ENCODE measurements around the gene UBE2G2.

UBE2G2 gene

DNA sequence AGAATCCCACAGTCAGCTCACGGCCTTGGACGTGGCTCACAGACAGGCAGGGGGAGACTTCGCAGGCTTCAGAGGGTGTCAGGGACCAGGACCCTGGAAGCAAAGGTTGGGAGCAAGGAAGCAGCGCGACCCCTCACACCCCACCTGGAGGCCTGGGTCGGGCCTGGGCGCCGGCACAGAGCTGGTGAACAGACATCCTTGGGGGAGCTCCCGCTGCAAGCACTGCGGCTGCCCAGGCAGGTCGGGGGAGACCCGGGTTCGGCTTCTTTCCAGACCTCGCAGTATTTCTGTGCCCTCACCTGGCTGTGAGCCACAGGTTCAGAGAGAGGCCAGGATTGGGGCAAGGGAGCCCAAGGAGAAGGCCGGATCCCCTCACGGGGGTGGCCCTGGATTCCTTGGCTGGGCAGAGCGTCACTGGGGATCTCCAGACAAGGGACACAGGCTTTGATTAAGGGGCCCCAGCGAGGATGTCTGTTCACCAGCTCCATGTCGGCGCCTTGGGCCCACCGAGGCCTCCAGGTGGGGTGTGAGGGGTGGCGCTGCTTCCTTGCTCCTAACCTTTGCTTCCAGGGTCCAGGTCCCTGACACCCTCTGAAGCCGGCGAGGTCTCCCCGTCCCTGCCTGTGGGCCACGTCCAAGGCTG lies 52.4 kb downstream of the UBE2G2 start:
- DNase-seq (ENCODE audit: low spot score) = no peak

DNA sequence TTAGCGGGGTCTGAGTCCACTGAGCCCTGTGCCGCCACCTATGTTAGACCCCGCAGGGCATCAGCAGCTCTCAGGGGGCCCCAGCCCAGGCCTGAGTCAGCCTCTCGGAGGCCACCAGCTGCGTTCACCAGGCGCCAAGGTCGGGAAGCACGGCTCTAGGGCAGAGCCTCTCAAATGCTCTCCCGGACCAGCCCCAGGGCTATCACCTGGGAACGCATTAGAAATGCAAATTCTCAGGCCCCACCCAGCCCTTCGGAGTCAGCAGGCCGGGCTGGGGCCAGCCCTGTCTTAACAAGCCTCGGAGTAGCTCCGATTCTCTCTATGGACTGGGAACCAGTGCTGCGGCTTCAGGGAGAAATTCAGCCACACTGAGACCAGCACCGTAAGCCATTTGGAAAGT lies 53.0 kb downstream of the UBE2G2 start:
- DNase-seq (ENCODE audit: low spot score) = no peak

DNA sequence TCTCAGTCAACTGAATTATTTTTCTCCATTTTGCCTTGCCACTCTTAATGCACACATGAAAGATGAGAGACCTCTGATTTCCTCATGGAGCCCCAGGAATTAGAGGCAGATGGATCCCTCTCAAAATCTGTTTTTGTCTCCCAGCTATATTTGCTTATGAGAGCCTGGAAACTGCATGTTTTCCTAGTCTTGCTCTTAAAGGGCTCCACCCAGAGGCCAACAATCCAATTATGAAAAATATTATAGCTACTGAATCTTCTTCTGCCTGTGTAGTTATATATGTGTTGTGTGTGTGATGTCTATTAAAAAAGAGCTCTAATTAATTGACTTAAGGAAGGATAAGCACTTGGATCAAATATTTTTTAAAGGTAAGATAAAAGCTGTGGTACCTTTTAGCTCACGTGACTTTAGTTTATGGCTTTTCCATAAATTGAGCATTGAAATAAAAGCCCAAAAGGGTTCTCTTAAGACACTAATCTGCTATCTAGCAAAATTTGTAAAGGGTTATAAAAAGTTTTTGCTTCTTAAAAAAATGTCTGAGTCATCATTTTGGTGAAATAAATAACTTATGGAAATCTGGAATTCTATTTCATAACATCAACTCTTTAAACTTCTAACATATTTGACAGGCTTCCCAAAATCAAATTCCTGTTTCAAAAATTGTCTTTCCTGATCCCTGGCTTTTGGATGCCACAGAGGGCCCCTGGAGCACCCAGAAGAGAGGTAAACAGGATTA lies 59.0 kb downstream of the UBE2G2 start:
- DNase-seq (ENCODE audit: low spot score) = no peak

DNA sequence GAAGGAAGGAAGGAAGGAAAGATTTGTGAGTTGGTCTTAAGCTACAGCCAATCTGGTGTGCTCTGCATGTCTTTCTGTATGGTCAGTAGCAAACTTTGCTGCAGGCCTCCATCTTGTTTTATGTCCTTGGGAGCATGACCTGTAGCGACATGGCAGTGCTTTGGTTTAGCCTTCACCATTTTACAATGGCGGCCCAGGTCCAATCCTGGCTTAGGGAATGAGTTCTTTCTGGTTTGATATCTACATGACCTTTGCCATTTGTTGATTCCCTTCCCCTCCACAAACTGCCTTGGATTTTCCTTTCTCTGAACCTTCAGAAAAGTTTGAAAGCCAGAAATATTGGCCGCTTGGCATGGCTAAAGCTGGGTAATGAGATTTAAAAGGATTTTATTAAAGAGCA lies 59.7 kb downstream of the UBE2G2 start:
- DNase-seq (ENCODE audit: low spot score) = no peak

DNA sequence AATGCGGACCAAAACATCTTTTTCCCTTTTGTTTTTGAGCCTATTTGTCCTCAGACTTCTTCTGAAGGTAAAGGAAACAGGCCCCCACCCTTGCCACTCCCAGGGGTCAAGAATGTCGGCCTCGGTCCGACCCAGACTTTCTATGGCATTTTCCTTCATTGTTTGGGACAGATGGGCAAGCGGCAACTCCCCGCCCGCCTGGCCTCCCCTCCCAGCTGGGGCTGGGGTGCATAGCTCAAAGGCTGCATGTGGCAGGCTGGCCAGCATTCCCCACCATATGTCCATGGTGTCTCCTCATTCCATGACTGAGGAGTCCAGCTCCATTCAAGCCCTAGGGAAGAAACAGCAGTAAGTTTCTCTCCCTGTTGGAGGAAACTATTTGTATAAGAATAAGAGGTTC lies 60.9 kb downstream of the UBE2G2 start:
- no peak for DNase-seq (ENCODE audit: low spot score)

DNA sequence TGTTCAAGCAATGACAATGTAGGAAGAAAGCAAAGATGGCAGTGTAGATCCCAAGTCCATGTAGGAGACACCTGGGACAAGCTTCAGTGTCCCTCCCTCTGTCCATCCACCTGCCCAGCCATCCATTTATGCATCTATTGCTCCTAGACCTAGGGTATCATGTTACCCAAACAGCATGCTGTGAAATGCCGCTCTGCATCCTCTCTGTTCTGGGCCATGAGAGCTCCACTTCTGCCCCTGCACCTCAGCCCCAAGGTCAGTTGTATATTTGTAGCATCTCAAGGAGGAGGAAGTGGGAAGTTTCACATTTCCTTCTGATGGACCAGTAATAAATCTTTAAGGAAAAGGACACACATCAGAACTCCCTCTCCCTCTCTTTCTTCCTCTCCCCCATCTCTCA lies 62.3 kb downstream of the UBE2G2 start:
- DNase-seq (ENCODE audit: low spot score) = no peak

DNA sequence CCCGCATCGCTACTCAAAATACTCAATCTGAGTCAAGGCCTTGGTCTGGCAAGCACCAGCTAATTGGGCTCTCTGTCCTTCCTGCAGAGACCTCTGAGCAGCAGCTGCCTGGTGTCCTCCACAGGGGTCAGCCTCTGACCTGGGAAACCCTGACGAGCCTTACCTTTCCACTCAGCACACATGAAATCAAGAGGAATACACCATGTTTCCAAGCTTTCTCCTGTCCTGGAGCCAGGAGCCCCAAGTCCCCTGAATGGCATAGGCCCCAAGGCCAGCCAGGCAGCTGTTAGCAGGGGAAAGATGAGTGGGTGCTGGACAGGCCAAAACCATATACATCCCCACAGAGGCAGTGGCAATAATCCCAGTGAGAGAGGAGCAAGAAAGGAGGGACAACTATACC lies 63.0 kb downstream of the UBE2G2 start:
- no peak for DNase-seq (ENCODE audit: low spot score)

DNA sequence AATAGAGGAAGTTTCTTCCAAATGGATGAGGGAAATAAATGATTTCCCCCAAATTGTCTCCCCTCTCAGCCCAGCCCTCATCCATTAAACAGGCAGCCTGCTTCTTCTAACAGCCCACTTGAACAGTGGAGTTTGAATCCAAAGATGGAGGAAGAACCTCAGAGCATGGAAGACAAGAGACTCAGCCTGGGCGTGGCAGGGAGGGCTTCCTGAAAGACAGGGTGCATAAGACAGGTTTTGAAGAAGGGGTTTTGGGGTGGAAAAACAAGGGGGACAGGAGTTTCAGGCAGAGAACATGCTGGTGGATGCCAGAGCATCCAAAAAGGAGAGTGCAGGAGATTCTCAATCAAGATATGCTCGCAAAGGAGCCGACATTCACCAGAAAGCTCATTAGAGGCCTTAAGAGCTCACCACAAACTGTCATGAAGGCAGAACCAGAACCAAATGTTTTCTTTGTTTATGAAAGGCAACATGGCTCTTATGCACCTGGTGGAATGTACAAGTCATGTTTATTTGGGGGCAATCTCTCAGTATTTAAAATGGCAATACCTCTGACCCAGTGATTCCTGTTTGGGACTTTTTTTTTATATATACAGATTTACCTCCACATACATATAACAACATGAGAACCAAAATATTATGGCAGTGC lies 63.8 kb downstream of the UBE2G2 start:
- no peak for DNase-seq (ENCODE audit: low spot score)

DNA sequence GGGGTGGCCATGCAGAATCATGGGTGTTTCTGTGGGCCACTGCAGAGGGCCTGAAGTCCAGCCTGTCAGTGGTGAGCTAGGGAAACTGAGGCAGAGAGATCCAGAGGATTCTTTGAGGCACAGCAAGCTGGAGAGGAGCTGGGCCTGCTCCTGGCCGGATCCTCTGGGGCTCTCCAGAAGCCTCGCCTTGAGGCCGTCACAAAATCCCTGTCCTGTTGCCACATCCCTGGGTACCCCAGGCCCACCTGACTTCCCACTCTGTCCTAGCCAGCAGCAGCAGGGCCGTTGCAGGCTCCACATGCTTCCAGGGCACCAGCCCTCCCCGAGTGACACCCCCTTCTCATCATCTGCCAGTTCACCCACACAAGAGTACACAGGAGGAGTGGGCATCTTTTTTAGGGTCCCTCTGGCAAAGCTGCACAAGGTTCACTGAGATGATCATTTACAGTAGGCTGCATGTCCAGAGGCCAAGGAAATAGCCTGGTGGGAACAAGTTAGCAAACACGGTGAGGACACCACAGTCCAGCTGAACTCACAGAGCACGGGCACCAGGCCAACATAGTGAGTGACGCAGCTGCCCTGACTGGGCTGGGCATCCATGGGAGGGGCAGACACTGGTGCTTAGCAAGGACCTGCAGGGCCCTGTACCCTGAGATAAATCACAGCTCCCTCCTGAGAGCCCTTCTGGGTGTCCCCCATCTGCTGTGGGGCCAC lies 65.2 kb downstream of the UBE2G2 start:
- DNase-seq (ENCODE audit: low spot score) = no peak

DNA sequence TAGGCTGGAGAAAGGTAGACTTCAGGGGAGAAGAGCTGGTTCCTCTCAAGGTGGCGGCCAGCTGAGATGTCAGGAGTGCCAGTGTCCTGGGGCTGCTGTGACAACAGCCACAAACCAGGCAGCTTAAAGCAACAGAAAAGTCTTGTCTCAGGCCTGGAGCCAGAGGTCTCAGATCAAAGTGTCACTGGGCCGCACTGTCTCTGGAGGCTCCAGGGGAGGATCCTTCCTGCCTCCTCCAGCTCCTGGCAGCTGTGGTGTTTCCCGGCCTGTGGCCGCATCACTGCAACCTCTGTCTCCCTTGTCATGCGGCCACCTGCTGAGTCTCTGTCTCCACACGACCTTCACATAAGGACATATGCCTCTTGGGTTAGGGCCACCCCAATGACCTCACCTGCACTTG lies 65.8 kb downstream of the UBE2G2 start:
- DNase-seq (ENCODE audit: low spot score) = no peak

DNA sequence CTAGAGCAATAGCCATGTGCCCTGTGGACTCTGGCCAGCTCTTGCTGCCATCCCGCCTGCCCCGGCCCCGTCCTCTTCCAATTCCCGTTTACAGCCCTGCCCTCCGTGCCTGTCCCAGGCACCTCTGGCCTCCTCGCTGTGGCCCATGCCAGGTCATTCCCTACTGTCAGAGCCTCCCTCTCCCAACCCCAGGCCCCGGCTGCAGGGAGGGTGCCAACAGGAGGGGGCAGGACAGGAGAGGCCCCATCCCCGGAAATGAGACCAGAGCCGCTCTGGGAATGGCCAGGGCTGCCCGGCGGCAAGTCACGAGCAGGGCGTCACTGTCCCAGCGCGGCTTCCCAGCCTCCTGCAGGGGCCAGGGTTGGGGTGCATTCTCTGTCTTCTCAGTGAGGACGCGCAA lies 66.8 kb downstream of the UBE2G2 start:
- no peak for DNase-seq (ENCODE audit: low spot score)

DNA sequence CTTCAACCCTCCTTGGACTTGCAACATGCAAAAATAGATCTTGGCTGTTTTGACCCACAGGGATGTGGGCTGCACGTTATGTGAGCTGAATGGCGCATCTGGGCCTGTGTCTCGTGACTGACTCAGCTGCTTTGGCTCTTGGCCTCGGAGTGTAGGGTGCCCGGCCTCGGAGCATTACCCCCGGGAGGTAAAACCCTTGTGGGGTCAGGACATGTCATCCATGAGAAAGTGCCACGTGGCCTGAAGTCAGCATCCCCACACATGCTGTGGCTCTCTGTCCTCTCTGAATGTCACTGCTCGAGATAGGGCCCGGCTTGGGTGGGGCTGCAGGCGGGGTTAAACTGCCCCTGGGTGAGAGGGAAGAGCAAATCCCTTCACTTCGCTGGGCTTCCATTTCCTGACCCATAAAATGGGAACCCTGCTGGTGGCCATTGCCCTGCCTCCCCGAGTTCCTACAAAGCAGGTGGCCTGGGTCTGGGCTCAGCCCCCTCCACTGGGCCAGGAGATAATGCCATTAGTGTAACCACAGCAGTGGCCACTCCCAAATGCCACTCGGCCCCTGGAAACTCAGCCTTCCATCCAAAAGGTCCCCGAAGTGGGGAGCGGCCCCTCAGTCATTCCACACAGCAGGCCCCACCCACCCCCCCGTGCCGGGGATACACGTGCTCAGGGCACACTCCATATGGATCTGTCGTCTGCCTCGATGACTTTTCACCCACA lies 67.4 kb downstream of the UBE2G2 start:
- no peak for DNase-seq (ENCODE audit: low spot score)

DNA sequence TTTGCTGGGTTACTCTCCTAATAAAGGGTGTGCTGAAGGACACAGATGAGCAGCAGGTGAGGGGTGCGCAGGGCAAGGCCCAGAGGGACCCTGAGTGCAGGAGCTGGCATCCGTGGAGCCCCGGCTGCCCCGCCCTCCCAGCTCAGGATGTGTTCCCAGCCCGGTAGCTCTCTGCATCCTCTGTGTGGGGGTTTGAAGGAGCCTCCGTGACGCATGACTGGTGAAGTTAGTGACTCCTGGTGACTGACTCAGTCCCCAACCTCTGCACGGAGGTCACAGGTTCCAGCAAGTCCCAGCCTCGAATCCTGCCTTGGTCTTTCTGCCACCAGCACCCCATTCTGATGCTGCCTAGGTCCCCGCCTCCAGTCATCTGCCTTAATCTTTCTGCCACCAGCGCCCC lies 68.7 kb downstream of the UBE2G2 start:
- DNase-seq (ENCODE audit: low spot score) = no peak

DNA sequence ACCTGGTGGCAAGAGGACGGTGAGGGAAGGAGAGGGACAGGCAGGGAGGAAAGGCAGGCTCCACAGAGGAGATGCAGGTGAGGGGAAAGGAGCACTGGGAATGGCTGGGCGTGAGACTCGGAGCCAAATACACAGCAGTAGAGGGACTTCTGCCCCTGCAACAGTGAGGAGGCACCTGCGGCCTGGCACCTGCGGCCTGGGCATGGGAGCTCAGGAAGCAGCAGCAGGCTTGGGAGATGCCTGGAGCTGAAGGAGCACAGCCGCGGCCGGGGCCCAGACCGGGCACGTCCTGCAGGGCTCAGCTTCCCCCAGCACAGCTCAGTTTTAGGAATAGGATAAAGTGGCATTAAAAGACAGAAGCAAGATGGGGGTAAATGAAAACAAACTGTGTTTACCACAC lies 69.4 kb downstream of the UBE2G2 start:
- no peak for DNase-seq (ENCODE audit: low spot score)

DNA sequence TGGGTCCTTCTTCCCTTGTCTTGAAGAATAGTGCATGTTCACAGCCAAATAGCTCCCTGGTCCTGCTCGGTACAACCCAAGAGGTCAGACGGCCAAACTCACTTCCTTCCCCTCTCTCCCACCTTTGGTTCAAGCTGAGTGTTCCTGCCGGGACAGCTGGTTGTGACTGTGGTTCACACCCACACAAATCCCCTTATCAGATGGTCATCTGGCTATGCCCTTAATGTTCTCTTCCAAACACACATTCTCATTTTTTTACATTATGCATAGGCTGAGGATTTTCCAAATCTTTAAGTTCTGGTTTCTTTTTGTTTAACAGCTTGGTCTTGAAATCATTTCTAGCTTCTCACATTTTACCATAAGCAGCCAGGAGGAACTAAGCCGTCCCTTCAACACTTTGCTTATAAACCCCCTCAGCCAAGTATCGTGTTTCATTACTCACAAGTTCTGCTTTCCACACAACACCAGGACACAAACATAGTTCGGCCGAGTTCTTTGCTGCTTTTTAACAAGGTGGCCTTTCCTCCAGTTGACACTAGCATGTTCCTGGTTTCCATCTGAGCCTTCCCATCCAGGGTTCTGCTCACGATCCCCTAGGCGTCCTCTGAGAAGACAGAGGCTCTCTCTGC lies 70.6 kb downstream of the UBE2G2 start:
- no peak for DNase-seq (ENCODE audit: low spot score)

DNA sequence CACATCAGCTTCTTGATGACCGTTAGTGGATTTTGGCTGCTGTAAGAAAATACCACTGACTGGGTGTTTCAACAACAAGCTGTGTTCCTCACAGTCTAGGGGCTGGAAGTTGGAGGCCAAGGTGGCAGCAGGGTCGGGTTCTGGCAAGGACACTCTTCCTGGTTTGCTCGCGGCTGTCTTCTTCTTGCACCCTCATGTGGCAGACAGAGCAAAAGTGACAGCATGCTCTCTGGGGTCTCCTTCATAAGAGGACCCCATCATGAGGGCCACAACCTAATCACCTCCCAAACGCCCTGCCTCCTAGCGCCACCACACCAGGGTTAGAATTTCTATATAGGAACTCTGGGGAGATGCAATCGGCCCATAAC lies 71.6 kb downstream of the UBE2G2 start:
- no peak for DNase-seq (ENCODE audit: low spot score)

DNA sequence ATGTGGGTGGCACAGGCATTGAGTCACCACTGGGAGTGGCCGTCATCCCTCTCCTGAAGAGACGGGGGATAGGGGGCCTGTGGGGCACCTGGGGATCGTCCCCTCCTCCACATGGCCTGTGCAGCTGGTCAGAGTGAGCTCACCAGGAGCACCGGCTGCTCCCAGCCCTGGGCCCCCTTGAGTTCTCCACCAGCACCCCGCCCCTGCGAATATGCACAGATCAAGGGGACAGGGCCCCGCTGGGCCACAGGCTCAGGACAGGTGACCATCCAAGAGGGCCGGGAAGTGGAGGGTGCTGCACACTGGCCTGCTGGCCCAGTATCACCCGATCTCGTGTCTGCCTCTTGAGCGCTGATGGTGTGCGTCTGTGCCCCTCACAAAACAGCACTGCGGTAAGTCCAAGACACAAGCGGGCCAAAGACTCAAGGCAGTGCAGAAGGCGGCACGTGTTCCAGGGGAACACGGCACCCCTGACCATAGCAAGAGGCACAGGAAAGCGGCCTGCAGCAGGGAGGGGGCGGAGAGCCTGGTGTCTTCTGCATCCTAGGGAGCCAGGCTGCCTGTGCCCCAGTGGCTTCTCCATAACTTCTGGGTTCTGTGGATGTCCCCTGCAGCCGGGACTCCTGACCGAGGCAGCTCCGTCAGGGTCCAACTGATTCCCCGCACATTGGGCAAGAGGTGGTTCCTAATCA lies 72.1 kb downstream of the UBE2G2 start:
- DNase-seq (ENCODE audit: low spot score) = no peak

DNA sequence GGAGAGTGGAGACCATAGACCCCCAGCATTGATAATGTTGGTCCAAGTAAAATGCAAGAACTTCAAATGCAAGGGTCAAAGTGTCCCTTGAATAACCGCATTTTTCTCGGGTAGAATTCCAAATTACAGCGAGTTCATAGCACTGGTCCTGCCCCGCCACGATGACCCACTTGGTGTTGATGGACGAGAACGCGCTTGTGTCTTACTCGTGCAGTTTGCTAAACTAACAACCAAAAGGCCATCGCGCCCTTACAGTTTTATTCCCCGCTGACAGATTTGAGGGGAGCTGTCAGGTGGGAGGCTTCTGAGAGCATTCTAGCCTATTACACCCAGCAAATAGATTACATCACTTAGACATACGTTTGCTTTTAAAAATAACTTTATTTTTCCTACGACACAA lies 72.9 kb downstream of the UBE2G2 start:
- no peak for DNase-seq (ENCODE audit: low spot score)

DNA sequence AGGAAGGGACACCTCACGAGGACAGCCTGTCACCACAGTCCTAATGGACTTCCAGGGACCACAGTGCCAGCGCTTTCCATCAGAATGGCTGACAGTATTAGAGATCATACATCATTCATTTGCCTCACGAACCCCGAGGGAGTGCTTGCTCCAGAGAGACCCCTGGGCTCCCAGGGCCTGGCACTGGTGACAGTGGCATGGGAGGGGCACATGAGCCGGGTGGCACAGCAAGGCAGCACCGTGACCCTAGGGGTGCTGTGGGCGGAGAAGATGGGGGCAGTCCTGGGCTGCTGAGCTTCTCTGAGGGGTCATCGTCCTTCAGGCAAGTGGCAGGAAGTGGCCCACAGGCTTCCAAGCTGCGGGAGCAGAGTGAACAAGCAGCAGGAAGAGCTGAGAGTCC lies 73.9 kb downstream of the UBE2G2 start:
- no peak for DNase-seq (ENCODE audit: low spot score)

DNA sequence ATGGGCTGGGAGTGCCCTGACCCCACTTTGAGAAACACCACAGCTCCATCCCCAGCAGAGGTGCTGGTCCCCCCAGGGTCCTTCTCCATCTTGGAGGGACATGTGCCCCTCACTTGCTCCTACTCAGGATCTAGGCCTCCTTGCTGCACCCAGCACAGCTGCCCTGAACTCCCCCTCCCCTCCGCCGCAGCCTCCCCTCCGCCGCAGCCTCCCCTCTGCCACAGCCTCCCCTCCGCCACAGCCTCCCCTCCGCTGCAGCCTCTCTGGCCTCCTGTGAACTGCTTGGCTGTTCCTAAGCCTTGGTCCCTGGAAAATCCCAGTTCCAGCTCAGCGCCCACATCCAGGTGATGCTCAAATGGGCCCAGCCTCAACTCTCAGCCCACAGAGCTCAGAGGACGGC lies 74.3 kb downstream of the UBE2G2 start:
- DNase-seq (ENCODE audit: low spot score) = no peak

DNA sequence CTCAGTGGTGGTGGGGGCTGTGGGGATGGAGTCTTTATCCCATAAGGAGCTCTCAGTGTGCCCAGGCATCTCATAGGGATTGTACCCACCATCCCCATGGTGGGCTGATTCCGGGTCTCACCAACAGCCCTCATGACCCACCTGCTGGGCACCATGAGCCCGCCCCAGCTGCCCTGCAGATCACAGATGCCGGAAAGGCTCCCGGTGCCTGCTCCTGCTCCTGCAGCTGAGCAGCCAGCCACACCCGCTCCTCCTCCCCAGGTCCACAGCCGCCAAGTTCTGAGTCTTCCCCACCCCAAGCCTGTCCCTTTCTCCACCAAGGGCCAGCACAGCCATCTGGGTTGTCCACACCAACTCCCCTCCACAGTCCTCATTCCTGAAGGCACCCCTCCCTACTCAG lies 74.8 kb downstream of the UBE2G2 start:
- DNase-seq (ENCODE audit: low spot score) = no peak

Measured in hematopoietic multipotent progenitor cell treated with erythropoietin and hydrocortisone succinate and interleukin-3 and kit ligand, for 15 days (in vitro differentiated cells).